Measurements from ENCODE around the gene C3orf62. TPM values are rescaled to one million over a fixed set of nuclear protein-coding genes. Genes with fewer than 3 reads are reported as not detected.

C3orf62 gene
- total and polyA plus RNA-seq, 9 of the 15 experiments (the other 6 are each of a cell fraction or from before 2014, with no cell fraction given), result 1.3 to 5.7 (median 3.4) TPM

DNA sequence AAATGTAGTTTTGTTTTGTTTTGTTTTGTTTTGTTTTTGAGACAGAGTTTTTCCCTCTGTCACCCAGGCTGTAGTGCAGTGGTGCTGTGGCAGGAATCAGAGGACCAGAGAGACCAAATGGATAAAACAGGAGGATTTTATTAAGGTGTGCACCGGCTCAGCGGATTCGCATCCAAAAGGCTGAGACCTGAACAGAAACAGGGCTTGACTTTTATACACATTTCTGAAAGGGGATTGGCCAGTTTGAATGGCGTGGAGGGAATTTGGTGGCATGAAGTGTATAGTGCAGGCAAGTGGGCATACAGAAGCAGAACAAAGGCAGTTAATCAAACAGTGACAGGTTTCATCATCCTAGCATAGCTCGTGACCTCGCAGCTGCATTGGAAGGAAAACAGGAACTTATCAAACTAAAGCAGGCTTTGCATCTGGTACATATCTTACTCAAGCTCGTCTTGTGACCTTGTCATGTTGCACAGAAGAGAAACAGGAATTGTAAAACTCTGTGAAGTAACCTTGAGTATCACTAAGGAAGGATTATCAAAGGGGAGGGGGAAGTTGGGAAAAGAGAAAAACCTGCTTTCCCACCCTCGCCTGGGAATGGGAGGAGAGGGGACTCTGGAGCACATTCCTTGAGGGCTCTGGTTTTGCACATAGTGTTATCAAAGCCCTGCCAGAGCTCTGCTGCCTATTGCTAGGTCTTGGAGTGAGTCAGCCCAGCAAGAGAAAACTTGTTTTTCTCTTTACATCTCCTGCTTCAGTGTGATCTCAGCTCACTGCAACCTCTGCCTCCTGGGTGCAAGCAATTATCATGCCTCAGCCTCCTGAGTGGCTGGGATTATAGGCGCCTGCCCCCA is 38.5 kb downstream of the C3orf62 start (continued):
- TF ChIP-seq, protein P1, sequence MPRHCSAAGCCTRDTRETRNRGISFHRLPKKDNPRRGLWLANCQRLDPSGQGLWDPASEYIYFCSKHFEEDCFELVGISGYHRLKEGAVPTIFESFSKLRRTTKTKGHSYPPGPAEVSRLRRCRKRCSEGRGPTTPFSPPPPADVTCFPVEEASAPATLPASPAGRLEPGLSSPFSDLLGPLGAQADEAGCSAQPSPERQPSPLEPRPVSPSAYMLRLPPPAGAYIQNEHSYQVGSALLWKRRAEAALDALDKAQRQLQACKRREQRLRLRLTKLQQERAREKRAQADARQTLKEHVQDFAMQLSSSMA (CRISPR knock-in tag; IDR thresholded peaks at IDR 0.05), result no peak
- TF ChIP-seq SRF (CRISPR knock-in tag; IDR thresholded peaks at IDR 0.05), result no peak
- peak; percentile 95 for TF ChIP-seq DMBX1 (CRISPR knock-in tag; IDR thresholded peaks at IDR 0.05; ENCODE audit: borderline replicate concordance)
- peak; percentile 70; the same call in 1 of the 2 replicates for TF ChIP-seq ZNF274 (IDR thresholded peaks at IDR 0.05; ENCODE audit: borderline replicate concordance, low read depth, low read length)
- no peak for TF ChIP-seq ZSCAN32 (CRISPR knock-in tag; IDR thresholded peaks at IDR 0.05)
- TF ChIP-seq, protein P2, sequence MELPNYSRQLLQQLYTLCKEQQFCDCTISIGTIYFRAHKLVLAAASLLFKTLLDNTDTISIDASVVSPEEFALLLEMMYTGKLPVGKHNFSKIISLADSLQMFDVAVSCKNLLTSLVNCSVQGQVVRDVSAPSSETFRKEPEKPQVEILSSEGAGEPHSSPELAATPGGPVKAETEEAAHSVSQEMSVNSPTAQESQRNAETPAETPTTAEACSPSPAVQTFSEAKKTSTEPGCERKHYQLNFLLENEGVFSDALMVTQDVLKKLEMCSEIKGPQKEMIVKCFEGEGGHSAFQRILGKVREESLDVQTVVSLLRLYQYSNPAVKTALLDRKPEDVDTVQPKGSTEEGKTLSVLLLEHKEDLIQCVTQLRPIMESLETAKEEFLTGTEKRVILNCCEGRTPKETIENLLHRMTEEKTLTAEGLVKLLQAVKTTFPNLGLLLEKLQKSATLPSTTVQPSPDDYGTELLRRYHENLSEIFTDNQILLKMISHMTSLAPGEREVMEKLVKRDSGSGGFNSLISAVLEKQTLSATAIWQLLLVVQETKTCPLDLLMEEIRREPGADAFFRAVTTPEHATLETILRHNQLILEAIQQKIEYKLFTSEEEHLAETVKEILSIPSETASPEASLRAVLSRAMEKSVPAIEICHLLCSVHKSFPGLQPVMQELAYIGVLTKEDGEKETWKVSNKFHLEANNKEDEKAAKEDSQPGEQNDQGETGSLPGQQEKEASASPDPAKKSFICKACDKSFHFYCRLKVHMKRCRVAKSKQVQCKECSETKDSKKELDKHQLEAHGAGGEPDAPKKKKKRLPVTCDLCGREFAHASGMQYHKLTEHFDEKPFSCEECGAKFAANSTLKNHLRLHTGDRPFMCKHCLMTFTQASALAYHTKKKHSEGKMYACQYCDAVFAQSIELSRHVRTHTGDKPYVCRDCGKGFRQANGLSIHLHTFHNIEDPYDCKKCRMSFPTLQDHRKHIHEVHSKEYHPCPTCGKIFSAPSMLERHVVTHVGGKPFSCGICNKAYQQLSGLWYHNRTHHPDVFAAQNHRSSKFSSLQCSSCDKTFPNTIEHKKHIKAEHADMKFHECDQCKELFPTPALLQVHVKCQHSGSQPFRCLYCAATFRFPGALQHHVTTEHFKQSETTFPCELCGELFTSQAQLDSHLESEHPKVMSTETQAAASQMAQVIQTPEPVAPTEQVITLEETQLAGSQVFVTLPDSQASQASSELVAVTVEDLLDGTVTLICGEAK (IDR thresholded peaks at IDR 0.05), result no peak; the same call in 1 of the 2 replicates
- TF ChIP-seq, protein P2 (CRISPR knock-in tag; IDR thresholded peaks at IDR 0.05), result no peak
- no peak for TF ChIP-seq RFX7 (CRISPR knock-in tag; IDR thresholded peaks at IDR 0.05)
- TF ChIP-seq ZNF184 (CRISPR knock-in tag; IDR thresholded peaks at IDR 0.05), result no peak
- peak; percentile 34; the same call in 1 of the 2 replicates for TF ChIP-seq RBFOX2 (IDR thresholded peaks at IDR 0.05; ENCODE audit: low read depth, low read length)
- TF ChIP-seq HEY1 (CRISPR knock-in tag; IDR thresholded peaks at IDR 0.05; ENCODE audit: borderline replicate concordance), result peak; percentile 70; the same call in 1 of the 2 replicates
- TF ChIP-seq NFXL1 (CRISPR knock-in tag; IDR thresholded peaks at IDR 0.05), result no peak
- TF ChIP-seq TFAM (CRISPR knock-in tag; conservative IDR thresholded peaks at IDR 0.05), result no peak
- TF ChIP-seq, protein P3, sequence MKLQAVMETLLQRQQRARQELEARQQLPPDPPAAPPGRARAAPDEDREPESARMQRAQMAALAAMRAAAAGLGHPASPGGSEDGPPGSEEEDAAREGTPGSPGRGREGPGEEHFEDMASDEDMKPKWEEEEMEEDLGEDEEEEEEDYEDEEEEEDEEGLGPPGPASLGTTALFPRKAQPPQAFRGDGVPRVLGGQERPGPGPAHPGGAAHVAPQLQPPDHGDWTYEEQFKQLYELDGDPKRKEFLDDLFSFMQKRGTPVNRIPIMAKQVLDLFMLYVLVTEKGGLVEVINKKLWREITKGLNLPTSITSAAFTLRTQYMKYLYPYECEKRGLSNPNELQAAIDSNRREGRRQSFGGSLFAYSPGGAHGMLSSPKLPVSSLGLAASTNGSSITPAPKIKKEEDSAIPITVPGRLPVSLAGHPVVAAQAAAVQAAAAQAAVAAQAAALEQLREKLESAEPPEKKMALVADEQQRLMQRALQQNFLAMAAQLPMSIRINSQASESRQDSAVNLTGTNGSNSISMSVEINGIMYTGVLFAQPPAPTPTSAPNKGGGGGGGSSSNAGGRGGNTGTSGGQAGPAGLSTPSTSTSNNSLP (IDR thresholded peaks at IDR 0.05; ENCODE audit: borderline replicate concordance, low read depth, low read length), result no peak
- TF ChIP-seq KLF10 (CRISPR knock-in tag; IDR thresholded peaks at IDR 0.05), result no peak
